Activated CD8-positive, alpha-beta T cell treated with anti-CD3 and anti-CD28 coated beads for 36 hours (primary cell): ENCODE measurements around the gene ERLIN1. TPM values are rescaled to one million over a fixed set of nuclear protein-coding genes. Genes with fewer than 3 reads are reported as not detected.

ENCODE experiments used
- ATAC-seq: fragments of 200-7000 bp; cut with Tn5 transposase; one replicate; pipeline ENCODE4 v1.10.0; 2021; ENCODE audit warnings: mild to moderate bottlenecking, moderate library complexity
- CTCF ChIA-PET: fragments of 350-600 bp; sonication (Branson Sonifier 250); formaldehyde crosslinking; loops from one replicate; lab custom pipeline; 2021; ENCODE audit warnings: antibody characterized with exemption; lab: Charles Lee
- POLR2A ChIA-PET: fragments of 350-600 bp; sonication (Branson Sonifier 250); formaldehyde crosslinking; loops from one replicate; lab custom pipeline; 2021; ENCODE audit warnings: antibody characterized with exemption; lab: Charles Lee
- DNase-seq: peaks from one replicate; pipeline ENCODE4 v3.0.0-alpha.2; 2020
- H3K27ac Mint-ChIP-seq: one replicate; pipeline ENCODE4 v1.8.0; 2021; ENCODE audit warnings: mild to moderate bottlenecking, mixed read lengths
- H3K27me3 Mint-ChIP-seq: one replicate; pipeline ENCODE4 v1.8.0; 2021; ENCODE audit warnings: mixed read lengths
- H3K36me3 Mint-ChIP-seq: one replicate; pipeline ENCODE4 v1.8.0; 2021; ENCODE audit warnings: low read depth, mixed read lengths
- H3K4me1 Mint-ChIP-seq: one replicate; pipeline ENCODE4 v1.8.0; 2021; ENCODE audit warnings: low read depth, mixed read lengths
- H3K4me3 Mint-ChIP-seq: one replicate; pipeline ENCODE4 v1.8.0; 2021; ENCODE audit warnings: mild to moderate bottlenecking, moderate library complexity, mixed read lengths
- H3K9me3 Mint-ChIP-seq: one replicate; pipeline ENCODE4 v1.8.0; 2021; ENCODE audit warnings: mixed read lengths
- intact Hi-C: fragments of 100-400 bp; cut with micrococcal nuclease; formaldehyde crosslinking; loops from one replicate; pipeline ENCODE4 v1.10.0; 2022
- total RNA-seq, 2 experiments: library from RNA; stranded (reverse); gene quantifications; one replicate each; pipeline ENCODE4 v1.2.3, GENCODE V29; 2021
- TF ChIP-seq, protein P1 (sequence below): fragments of 200-600 bp; IDR thresholded peaks from one replicate; pipeline ENCODE4 v1.8.0; 2022; ENCODE audit warnings: antibody characterized with exemption, mild to moderate bottlenecking

ERLIN1 gene
- total RNA-seq, 2 experiments from 2014 or later = 16.6 to 17.0 TPM

- Mint-ChIP-seq H3K27me3 (no peaks in the 10 kb centered on the region), H3K4me1 (peaks cover 42% of the 10 kb centered on the region), H3K27ac (peak overlapping the region; percentile 63), H3K4me3 (peak overlapping the region; percentile 28), H3K9me3 (peaks cover 5% of the 10 kb centered on the region), H3K36me3 (peaks cover 44% of the 10 kb centered on the region)
- TF ChIP-seq, protein P1, sequence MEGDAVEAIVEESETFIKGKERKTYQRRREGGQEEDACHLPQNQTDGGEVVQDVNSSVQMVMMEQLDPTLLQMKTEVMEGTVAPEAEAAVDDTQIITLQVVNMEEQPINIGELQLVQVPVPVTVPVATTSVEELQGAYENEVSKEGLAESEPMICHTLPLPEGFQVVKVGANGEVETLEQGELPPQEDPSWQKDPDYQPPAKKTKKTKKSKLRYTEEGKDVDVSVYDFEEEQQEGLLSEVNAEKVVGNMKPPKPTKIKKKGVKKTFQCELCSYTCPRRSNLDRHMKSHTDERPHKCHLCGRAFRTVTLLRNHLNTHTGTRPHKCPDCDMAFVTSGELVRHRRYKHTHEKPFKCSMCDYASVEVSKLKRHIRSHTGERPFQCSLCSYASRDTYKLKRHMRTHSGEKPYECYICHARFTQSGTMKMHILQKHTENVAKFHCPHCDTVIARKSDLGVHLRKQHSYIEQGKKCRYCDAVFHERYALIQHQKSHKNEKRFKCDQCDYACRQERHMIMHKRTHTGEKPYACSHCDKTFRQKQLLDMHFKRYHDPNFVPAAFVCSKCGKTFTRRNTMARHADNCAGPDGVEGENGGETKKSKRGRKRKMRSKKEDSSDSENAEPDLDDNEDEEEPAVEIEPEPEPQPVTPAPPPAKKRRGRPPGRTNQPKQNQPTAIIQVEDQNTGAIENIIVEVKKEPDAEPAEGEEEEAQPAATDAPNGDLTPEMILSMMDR = no peak
- no peak for DNase-seq
- POLR2A ChIA-PET = interaction anchor here (0.6 to 2.1 kb wide), 3 partner anchors 15 to 20 kb away, joined by 4 to 11 read pairs (median 4); no protein-coding TSS in a partner anchor
- CTCF ChIA-PET = no interaction called here
- peak; percentile 34 for ATAC-seq
- intact Hi-C loops = no loop called here
Measured at GRCh38 chr10:100167553-100168312, 18.1 kb downstream of the ERLIN1 start.

DNA sequence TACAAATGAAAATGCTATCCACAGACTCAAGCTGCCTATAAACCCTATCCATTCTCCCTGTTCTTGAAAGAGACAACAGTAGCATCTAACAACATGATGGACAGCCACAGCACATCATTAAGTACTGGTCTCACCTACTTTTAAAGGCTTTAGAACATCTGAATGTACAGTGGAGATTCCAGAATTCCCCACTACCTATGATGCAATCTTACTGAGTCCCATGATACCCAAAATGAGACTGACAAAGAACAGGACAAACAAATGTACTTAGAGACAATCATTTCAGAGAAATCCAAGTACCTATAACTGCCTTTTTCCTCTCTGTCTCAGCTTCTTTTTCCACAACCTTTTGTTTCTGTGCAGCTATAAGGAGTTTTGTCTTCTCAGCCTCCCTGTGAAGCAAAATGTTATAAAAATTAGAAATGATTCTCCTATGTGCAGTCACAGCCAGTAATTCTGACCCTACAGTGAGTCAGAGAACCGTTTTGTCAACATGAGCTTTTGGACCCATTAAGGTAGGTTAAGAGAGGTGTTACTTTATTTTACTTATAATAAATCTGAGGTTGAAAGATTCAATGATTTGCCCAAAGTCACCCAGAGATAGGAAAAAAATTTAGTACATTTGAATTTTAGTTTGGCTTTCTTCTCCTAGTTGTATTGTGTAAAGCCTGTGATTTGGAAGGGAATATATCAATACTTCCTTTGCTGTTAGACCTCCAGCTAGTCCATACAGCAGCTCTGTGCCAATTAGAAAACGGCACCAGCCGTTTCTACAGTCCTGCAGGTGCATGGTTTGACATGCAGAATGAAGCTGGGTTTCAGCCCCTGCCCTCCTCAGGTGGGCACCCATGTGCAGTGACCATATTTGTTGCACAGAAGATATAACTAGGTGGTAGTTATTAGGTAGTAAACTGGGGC, 21.9 kb downstream of the ERLIN1 start:
- Mint-ChIP-seq H3K27ac (no peak overlapping the region), H3K4me1 (peaks cover 39% of the 10 kb centered on the region), H3K27me3 (no peaks in the 10 kb centered on the region), H3K4me3 (no peak overlapping the region), H3K36me3 (peaks cover 44% of the 10 kb centered on the region), H3K9me3 (no peaks in the 10 kb centered on the region)
- ChIA-PET POLR2A (interaction anchor here (0.8 kb wide), 1 partner anchor 22 kb away, joined by 3 read pairs; the partner anchor contains the start of gene ERLIN1), CTCF (interaction anchor here (0.7 kb wide), 1 partner anchor 9 kb away, joined by 3 read pairs; no protein-coding TSS in a partner anchor)
- ATAC-seq (no peak), DNase-seq (no peak)
- intact Hi-C loops = no loop called here
- TF ChIP-seq, protein P1 = no peak

DNA sequence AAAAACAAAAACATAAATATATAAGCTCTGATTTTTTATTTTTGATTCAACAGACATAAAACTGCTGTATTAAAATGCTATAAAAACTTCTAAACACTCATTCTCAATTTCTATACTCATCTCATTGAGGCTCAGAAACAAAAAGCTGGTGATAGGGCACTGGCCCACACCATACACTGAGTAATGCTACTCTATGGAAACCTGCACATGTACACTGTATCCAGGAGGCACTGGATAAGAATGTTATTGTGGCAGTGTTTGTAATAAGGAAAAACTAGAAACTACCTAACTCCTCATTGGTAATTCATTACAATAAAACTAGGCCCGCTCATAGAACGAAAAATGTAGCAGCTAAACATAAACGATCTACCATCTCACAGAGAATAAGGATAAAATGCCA, 23.1 kb downstream of the ERLIN1 start:
- Mint-ChIP-seq H3K27me3 (no peaks in the 10 kb centered on the region), H3K27ac (no peak overlapping the region), H3K9me3 (no peaks in the 10 kb centered on the region), H3K36me3 (peaks cover 53% of the 10 kb centered on the region), H3K4me1 (peaks cover 34% of the 10 kb centered on the region), H3K4me3 (no peak overlapping the region)
- DNase-seq = no peak
- POLR2A ChIA-PET = interaction anchor here (0.8 kb wide), 1 partner anchor 23 kb away, joined by 3 read pairs; the partner anchor contains the start of gene ERLIN1
- TF ChIP-seq, protein P1 = no peak
- CTCF ChIA-PET = interaction anchor here (0.9 kb wide), 1 partner anchor 9 kb away, joined by 4 read pairs; no protein-coding TSS in a partner anchor
- intact Hi-C loops = no loop called here
- no peak for ATAC-seq

- TF ChIP-seq, protein P1 = no peak
- ChIA-PET POLR2A (no interaction called here), CTCF (no interaction called here)
- no peaks in the 10 kb centered on the region for H3K9me3 Mint-ChIP-seq
- H3K27ac Mint-ChIP-seq = no peak overlapping the region
- H3K36me3 Mint-ChIP-seq = peaks cover 65% of the 10 kb centered on the region
- DNase-seq (no peak), ATAC-seq (no peak)
- intact Hi-C loops = no loop called here
- no peak overlapping the region for H3K4me3 Mint-ChIP-seq
- no peaks in the 10 kb centered on the region for H3K27me3 Mint-ChIP-seq
- H3K4me1 Mint-ChIP-seq = peaks cover 27% of the 10 kb centered on the region
Measured at GRCh38 chr10:100158044-100158805, 27.6 kb downstream of the ERLIN1 start.
